SK-N-SH (cell line): ENCODE measurements around the gene TTF2. TPM values are rescaled to one million over a fixed set of nuclear protein-coding genes. Genes with fewer than 3 reads are reported as not detected.

Experiments
- CTCF ChIA-PET: fragments of 300-600, 350-600 bp; formaldehyde crosslinking; extraction: SDS; loops from one replicate; lab custom pipeline; 2021; lab: Yijun Ruan, JAX
- POLR2A ChIA-PET: fragments of 350-600 bp; sonication (Branson Sonifier 250); formaldehyde crosslinking; extraction: SDS; loops from one replicate; lab custom pipeline; 2020; ENCODE audit warnings: antibody characterized with exemption, inconsistent platforms; lab: Yijun Ruan, JAX
- DNase-seq: peaks from one replicate; pipeline ENCODE4 v3.0.0; 2012
- H2AFZ ChIP-seq: fragments of 200-600 bp; sonication (generic); 2 replicates; pipeline ENCODE4 v1.8.1; 2016; ENCODE audit warnings: antibody characterized with exemption, mild to moderate bottlenecking, low read depth
- H3F3A ChIP-seq: fragments of 200-600 bp; sonication (generic); replicated peaks from 2 replicates; pipeline ENCODE3; 2016; ENCODE audit warnings: antibody characterized with exemption, mild to moderate bottlenecking; ENCODE audit not compliant: insufficient read depth
- H3K27ac ChIP-seq, 2 experiments: fragments of 200-500 bp in 1 of 2; fragments of 200-600 bp in 1 of 2; sonication (Bioruptor generic) in 1 of 2; sonication (generic), shearing (Covaris generic) in 1 of 2; 2 replicates each; pipeline versions ENCODE4 v1.5.1 to v1.6.1; 2014 to 2016; ENCODE audit warnings: low read depth in 2 of 2, inconsistent platforms in 1 of 2, low read length in 1 of 2, mild to moderate bottlenecking in 1 of 2, mixed read lengths in 1 of 2
- H3K27me3 ChIP-seq: fragments of 200-600 bp; sonication (generic), shearing (Covaris generic); 2 replicates; pipeline ENCODE4 v1.6.1; 2016; ENCODE audit warnings: mixed run types; ENCODE audit not compliant: insufficient read depth
- H3K36me3 ChIP-seq, 2 experiments: fragments of 200-500 bp in 1 of 2; fragments of 200-600 bp in 1 of 2; sonication (Bioruptor generic) in 1 of 2; sonication (generic) in 1 of 2; replicated peaks in 1 of 2; 2 replicates each; pipeline versions ENCODE3 to v1.5.1; 2014 to 2016; ENCODE audit warnings: low read length in 1 of 2, mild to moderate bottlenecking in 1 of 2; ENCODE audit not compliant: insufficient read depth in 2 of 2, control insufficient read depth in 1 of 2
- H3K4me1 ChIP-seq, 2 experiments: fragments of 200-500 bp in 1 of 2; fragments of 200-600 bp in 1 of 2; sonication (Bioruptor generic) in 1 of 2; sonication (generic), shearing (Covaris generic) in 1 of 2; 2 replicates each; pipeline versions ENCODE4 v1.5.1 to v1.6.1; 2014 to 2016; ENCODE audit warnings: low read depth in 1 of 2, low read length in 1 of 2, mixed run types in 1 of 2; ENCODE audit not compliant: insufficient read depth in 2 of 2, control insufficient read depth in 1 of 2
- H3K4me2 ChIP-seq: fragments of 200-600 bp; sonication (generic), shearing (Covaris generic); 2 replicates; pipeline ENCODE4 v1.6.1; 2017; ENCODE audit warnings: mixed run types
- H3K4me3 ChIP-seq, 2 experiments: fragments of 200-500 bp in 1 of 2; fragments of 200-600 bp in 1 of 2; sonication (Bioruptor generic) in 1 of 2; sonication (generic), shearing (Covaris generic) in 1 of 2; 2 replicates each; pipeline versions ENCODE4 v1.5.1 to v1.8.1; 2014 to 2016; ENCODE audit warnings: low read depth in 2 of 2, inconsistent platforms in 1 of 2, low read length in 1 of 2, mild to moderate bottlenecking in 1 of 2, mixed read lengths in 1 of 2, moderate library complexity in 1 of 2
- H3K79me2 ChIP-seq: fragments of 200-600 bp; sonication (generic); 2 replicates; pipeline ENCODE4 v1.8.1; 2017; ENCODE audit warnings: mild to moderate bottlenecking; ENCODE audit not compliant: insufficient read depth
- H3K9ac ChIP-seq: fragments of 200-600 bp; sonication (generic); 2 replicates; pipeline ENCODE4 v1.6.1; 2017; ENCODE audit warnings: mixed run types
- H3K9me2 ChIP-seq: fragments of 200-600 bp; sonication (generic); 2 replicates; pipeline ENCODE4 v1.6.1; 2017; ENCODE audit warnings: mixed run types
- H3K9me3 ChIP-seq: fragments of 200-600 bp; sonication (generic); 2 replicates; pipeline ENCODE4 v1.6.1; 2017; ENCODE audit warnings: mixed run types, mild to moderate bottlenecking, moderate library complexity
- H4K20me1 ChIP-seq: fragments of 200-600 bp; sonication (generic); 2 replicates; pipeline ENCODE4 v1.6.1; 2017; ENCODE audit warnings: mild to moderate bottlenecking, mixed run types; ENCODE audit not compliant: insufficient read depth
- CHD2 ChIP-seq: fragments of 150-350 bp; IDR thresholded peaks from 2 replicates; pipeline ENCODE4 v1.6.1; 2018; ENCODE audit warnings: low read length; ENCODE audit not compliant: partially characterized antibody
- ELF1 ChIP-seq: IDR thresholded peaks from 2 replicates; pipeline ENCODE4 v1.4.0; 2012
- EP300 ChIP-seq, 2 experiments: IDR thresholded peaks; 2 replicates each; pipeline versions ENCODE4 v1.4.0 to v1.6.1; 2012; ENCODE audit warnings: borderline replicate concordance in 1 of 2, low read depth in 1 of 2, low read length in 1 of 2
- EZH2phosphoT487 ChIP-seq: fragments of 200-600 bp; sonication (generic); IDR thresholded peaks from 2 replicates; pipeline ENCODE4 v1.6.1; 2017; ENCODE audit warnings: low read depth, mixed run types, mild to moderate bottlenecking, antibody characterized with exemption, moderate library complexity, borderline replicate concordance
- FOSL2 ChIP-seq: IDR thresholded peaks from 2 replicates; pipeline ENCODE4 v1.4.0; 2012; ENCODE audit warnings: low read depth, mild to moderate bottlenecking, moderate library complexity, borderline replicate concordance
- FOXM1 ChIP-seq: IDR thresholded peaks from 2 replicates; pipeline ENCODE4 v1.4.0; 2012; ENCODE audit warnings: low read depth, mild to moderate bottlenecking
- JUND ChIP-seq: IDR thresholded peaks from 2 replicates; pipeline ENCODE4 v1.4.0; 2012
- MEF2A ChIP-seq: IDR thresholded peaks from 2 replicates; pipeline ENCODE4 v1.4.0; 2012; ENCODE audit warnings: low read depth, borderline replicate concordance
- NFIC ChIP-seq: IDR thresholded peaks from 2 replicates; pipeline ENCODE4 v1.4.0; 2012; ENCODE audit warnings: borderline replicate concordance
- NRF1 ChIP-seq: IDR thresholded peaks from 2 replicates; pipeline ENCODE4 v1.6.1; 2012; ENCODE audit warnings: low read depth, mild to moderate bottlenecking, low read length
- POLR2AphosphoS5 ChIP-seq: IDR thresholded peaks from 2 replicates; pipeline ENCODE4 v1.6.1; 2012; ENCODE audit warnings: low read depth, low read length
- RXRA ChIP-seq: IDR thresholded peaks from 2 replicates; pipeline ENCODE4 v1.4.0; 2012; ENCODE audit warnings: low read depth, mild to moderate bottlenecking, borderline replicate concordance
- SIN3A ChIP-seq: IDR thresholded peaks from 2 replicates; pipeline ENCODE4 v1.6.1; 2012; ENCODE audit warnings: low read depth, mild to moderate bottlenecking, low read length, moderate library complexity, borderline replicate concordance
- TCF12 ChIP-seq: IDR thresholded peaks from 2 replicates; pipeline ENCODE4 v1.4.0; 2012
- TEAD4 ChIP-seq: IDR thresholded peaks from 2 replicates; pipeline ENCODE4 v1.4.0; 2012; ENCODE audit warnings: mild to moderate bottlenecking, borderline replicate concordance; ENCODE audit not compliant: insufficient read depth
- WGBS: methylation state at CpG from one replicate; pipeline ENCODE4 v1.1.6; 2017; ENCODE audit warnings: low lambda C conversion rate; 5-methylcytosine and 5-hydroxymethylcytosine counted together
- polyA plus RNA-seq, 3 experiments: library from polyadenylated mRNA; depleted of rRNA; stranded (reverse); fragments of >200 nt; gene quantifications; 2 replicates each; pipeline ENCODE4 v1.2.3, GENCODE V29; 2012
- TF ChIP-seq, protein P1 (sequence below): IDR thresholded peaks from 2 replicates; pipeline ENCODE4 v1.4.0; 2012; ENCODE audit warnings: low read depth
- TF ChIP-seq, protein P2 (sequence below): IDR thresholded peaks from 2 replicates; pipeline ENCODE4; 2012
- TF ChIP-seq, protein P3 (sequence below): IDR thresholded peaks from 2 replicates; pipeline ENCODE4 v1.4.0; 2012; ENCODE audit warnings: low read depth, borderline replicate concordance
- TF ChIP-seq, protein P4 (sequence below): IDR thresholded peaks from 2 replicates; pipeline ENCODE4 v1.6.1; 2012; ENCODE audit warnings: mild to moderate bottlenecking, low read depth, low read length, moderate library complexity

The TTF2 gene
- polyA plus RNA-seq, 1 of the 3 experiments (the other 2 are of a cell fraction): 10.8 TPM

DNA sequence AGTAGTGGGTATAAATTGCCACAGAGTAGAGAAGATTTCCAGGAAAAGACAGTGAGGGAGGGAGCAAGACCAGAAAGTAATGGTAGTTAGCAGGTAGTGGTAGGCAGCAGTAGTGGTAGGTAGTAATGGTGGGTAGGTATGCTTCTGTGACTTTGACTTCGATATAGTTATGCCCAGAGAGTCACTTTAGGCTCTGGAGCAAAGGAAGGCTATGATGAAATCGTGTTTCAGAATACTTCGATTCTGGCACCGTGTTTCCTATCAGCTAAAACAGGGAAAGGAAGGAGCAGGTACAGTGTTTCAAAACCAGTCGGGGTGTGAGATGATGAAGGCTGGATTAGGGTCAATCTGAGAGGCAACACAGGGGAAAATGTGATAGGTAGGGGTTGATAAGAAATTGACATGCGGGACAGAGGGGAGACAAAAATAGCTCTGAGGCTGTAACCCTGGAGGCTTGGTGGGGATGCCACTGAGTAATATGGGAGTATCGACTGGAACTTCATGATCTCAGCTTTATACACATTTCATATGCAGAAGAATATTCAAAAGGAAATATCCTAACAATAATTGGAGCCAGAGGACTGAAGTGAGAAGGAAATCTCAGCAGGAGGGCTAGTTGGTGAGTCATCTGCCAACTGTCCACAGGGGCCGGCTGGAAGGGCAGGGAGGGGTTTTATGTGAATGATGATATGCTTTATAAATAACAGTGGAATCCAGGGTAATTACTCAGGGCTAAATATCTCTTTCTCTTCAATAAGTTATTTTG, 86.6 kb downstream of the TTF2 start:
- no peaks in the 10 kb centered on the region for H3K79me2 ChIP-seq

More for the DNA sequence above, 86.6 kb downstream of the TTF2 start:
- POLR2A ChIA-PET: interaction anchor here (0.6 kb wide), 1 partner anchor 1929 kb away, joined by 4 read pairs; no protein-coding TSS in a partner anchor
- Histone ChIP-seq H4K20me1 (no peaks in the 10 kb centered on the region), H3F3A (peaks cover 27% of the 10 kb centered on the region), H3K9me2 (no peaks in the 10 kb centered on the region), H3K36me3 (no peaks in the 10 kb centered on the region), H3K4me2 (peak overlapping the region; percentile 63; the same call in 1 of the 2 replicates), H3K4me3 (no peak overlapping the region), H3K27me3 (no peaks in the 10 kb centered on the region), H3K27ac (peak overlapping the region in 1 of 2 experiments; percentile 98; a peak in 2 of 4 replicates), H3K4me1 (peaks cover 2 to 48% of the 10 kb centered on the region in 2 experiments; a peak in 3 of 4 replicates), H2AFZ (0 out of 2 replicates have a peak overlapping the region, but pooled peaks have one; percentile 8), H3K9me3 (no peaks in the 10 kb centered on the region), H3K9ac (peak overlapping the region; percentile 59)
- TF ChIP-seq RXRA (peak; percentile 81; the same call in 1 of the 2 replicates), JUND (peak; percentile 98), SIN3A (0 out of 2 replicates have a peak, but pooled peaks have one; percentile 43), TEAD4 (peak; percentile 76), POLR2AphosphoS5 (peak; percentile 61; the same call in 1 of the 2 replicates), ELF1 (0 out of 2 replicates have a peak, but pooled peaks have one; percentile 7), EP300 (IDR thresholded peaks at IDR 0.05; ENCODE audit: borderline replicate concordance in 1 of 2, low read depth in 1 of 2, low read length in 1 of 2) (peak in 1 of 2 experiments; percentile 96; a peak in 2 of 4 replicates), MEF2A (peak; percentile 83), TCF12 (peak; percentile 96), EZH2phosphoT487 (no peak), NRF1 (no peak), CHD2 (no peak), FOXM1 (peak; percentile 79; the same call in 1 of the 2 replicates), NFIC (peak; percentile 76; the same call in 1 of the 2 replicates), FOSL2 (peak; percentile 97)
- TF ChIP-seq, protein P1, sequence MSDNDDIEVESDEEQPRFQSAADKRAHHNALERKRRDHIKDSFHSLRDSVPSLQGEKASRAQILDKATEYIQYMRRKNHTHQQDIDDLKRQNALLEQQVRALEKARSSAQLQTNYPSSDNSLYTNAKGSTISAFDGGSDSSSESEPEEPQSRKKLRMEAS: 0 out of 2 replicates have a peak, but pooled peaks have one; percentile 40
- TF ChIP-seq, protein P2, sequence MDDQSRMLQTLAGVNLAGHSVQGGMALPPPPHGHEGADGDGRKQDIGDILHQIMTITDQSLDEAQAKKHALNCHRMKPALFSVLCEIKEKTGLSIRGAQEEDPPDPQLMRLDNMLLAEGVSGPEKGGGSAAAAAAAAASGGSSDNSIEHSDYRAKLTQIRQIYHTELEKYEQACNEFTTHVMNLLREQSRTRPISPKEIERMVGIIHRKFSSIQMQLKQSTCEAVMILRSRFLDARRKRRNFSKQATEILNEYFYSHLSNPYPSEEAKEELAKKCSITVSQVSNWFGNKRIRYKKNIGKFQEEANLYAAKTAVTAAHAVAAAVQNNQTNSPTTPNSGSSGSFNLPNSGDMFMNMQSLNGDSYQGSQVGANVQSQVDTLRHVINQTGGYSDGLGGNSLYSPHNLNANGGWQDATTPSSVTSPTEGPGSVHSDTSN: peak; percentile 84
- TF ChIP-seq, protein P3, sequence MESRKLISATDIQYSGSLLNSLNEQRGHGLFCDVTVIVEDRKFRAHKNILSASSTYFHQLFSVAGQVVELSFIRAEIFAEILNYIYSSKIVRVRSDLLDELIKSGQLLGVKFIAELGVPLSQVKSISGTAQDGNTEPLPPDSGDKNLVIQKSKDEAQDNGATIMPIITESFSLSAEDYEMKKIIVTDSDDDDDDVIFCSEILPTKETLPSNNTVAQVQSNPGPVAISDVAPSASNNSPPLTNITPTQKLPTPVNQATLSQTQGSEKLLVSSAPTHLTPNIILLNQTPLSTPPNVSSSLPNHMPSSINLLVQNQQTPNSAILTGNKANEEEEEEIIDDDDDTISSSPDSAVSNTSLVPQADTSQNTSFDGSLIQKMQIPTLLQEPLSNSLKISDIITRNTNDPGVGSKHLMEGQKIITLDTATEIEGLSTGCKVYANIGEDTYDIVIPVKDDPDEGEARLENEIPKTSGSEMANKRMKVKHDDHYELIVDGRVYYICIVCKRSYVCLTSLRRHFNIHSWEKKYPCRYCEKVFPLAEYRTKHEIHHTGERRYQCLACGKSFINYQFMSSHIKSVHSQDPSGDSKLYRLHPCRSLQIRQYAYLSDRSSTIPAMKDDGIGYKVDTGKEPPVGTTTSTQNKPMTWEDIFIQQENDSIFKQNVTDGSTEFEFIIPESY: no peak
- TF ChIP-seq, protein P4, sequence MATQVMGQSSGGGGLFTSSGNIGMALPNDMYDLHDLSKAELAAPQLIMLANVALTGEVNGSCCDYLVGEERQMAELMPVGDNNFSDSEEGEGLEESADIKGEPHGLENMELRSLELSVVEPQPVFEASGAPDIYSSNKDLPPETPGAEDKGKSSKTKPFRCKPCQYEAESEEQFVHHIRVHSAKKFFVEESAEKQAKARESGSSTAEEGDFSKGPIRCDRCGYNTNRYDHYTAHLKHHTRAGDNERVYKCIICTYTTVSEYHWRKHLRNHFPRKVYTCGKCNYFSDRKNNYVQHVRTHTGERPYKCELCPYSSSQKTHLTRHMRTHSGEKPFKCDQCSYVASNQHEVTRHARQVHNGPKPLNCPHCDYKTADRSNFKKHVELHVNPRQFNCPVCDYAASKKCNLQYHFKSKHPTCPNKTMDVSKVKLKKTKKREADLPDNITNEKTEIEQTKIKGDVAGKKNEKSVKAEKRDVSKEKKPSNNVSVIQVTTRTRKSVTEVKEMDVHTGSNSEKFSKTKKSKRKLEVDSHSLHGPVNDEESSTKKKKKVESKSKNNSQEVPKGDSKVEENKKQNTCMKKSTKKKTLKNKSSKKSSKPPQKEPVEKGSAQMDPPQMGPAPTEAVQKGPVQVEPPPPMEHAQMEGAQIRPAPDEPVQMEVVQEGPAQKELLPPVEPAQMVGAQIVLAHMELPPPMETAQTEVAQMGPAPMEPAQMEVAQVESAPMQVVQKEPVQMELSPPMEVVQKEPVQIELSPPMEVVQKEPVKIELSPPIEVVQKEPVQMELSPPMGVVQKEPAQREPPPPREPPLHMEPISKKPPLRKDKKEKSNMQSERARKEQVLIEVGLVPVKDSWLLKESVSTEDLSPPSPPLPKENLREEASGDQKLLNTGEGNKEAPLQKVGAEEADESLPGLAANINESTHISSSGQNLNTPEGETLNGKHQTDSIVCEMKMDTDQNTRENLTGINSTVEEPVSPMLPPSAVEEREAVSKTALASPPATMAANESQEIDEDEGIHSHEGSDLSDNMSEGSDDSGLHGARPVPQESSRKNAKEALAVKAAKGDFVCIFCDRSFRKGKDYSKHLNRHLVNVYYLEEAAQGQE: peak; percentile 29; the same call in 1 of the 2 replicates
- WGBS: 41% methylated on average over 8 of the region's 8 CpGs
- CTCF ChIA-PET: interaction anchor here (0.8 to 1.0 kb wide), 2 partner anchors 10 to 79 kb away, joined by 3 to 4 read pairs; no protein-coding TSS in a partner anchor
- no peak for DNase-seq
